Ovary (tissue), 3 donors: ENCODE measurements around the gene TRAFD1.

Source experiments
- POLR2A ChIP-seq: fragments of 450-650 bp; IDR thresholded peaks from one replicate; pipeline ENCODE4 v1.6.1; 2017; ENCODE audit warnings: antibody characterized with exemption, mild to moderate bottlenecking, moderate library complexity
- TF ChIP-seq, protein P1 (sequence below), 3 donors: fragments of 450-650 bp in 2 of 3; fragments of 200-600 bp in 1 of 3; IDR thresholded peaks; one replicate each; pipeline versions ENCODE4 v1.5.1 to v1.8.0; 2016 to 2022; ENCODE audit warnings: antibody characterized with exemption in 3 of 3, mild to moderate bottlenecking in 1 of 3
- donor health status: DM: no; HTN: no; CAD: no.

DNA sequence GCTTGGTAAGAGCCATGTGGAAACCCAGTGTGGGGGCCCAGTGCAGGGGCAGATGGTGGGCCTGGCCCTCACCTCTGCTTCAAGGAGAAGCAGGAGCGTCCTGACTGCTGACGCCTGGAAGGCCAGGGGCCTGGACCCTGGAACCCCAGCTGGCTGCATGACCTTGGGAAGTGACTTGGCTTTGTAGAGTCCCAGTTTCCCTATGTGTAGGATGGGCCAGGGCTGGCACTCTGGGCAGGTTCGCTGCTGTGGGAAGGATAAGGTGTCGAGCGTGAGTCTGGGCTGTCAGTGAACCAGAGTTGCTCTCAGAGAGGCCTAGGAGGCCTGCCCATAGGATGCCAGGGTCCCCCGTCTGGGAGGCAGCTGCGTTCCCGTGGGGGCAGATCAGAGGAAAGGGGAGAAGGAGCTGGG lies 43.2 kb downstream of the TRAFD1 start:
- TF ChIP-seq, protein P1, sequence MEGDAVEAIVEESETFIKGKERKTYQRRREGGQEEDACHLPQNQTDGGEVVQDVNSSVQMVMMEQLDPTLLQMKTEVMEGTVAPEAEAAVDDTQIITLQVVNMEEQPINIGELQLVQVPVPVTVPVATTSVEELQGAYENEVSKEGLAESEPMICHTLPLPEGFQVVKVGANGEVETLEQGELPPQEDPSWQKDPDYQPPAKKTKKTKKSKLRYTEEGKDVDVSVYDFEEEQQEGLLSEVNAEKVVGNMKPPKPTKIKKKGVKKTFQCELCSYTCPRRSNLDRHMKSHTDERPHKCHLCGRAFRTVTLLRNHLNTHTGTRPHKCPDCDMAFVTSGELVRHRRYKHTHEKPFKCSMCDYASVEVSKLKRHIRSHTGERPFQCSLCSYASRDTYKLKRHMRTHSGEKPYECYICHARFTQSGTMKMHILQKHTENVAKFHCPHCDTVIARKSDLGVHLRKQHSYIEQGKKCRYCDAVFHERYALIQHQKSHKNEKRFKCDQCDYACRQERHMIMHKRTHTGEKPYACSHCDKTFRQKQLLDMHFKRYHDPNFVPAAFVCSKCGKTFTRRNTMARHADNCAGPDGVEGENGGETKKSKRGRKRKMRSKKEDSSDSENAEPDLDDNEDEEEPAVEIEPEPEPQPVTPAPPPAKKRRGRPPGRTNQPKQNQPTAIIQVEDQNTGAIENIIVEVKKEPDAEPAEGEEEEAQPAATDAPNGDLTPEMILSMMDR (IDR thresholded peaks at IDR 0.05) = no peak
- TF ChIP-seq POLR2A = no peak
